ENCODE data around the gene AEBP2. TPM values are rescaled to one million over a fixed set of nuclear protein-coding genes. Genes with fewer than 3 reads are reported as not detected.
"Not testable (repeated sequence)": the region's sequence is repeated elsewhere in the genome, so short reads cannot be mapped to it uniquely, and the experiment has no call there.

The AEBP2 gene
- polyA plus RNA-seq, 4 donors: 49.8 to 63.3 (median 57.1) TPM

DNA sequence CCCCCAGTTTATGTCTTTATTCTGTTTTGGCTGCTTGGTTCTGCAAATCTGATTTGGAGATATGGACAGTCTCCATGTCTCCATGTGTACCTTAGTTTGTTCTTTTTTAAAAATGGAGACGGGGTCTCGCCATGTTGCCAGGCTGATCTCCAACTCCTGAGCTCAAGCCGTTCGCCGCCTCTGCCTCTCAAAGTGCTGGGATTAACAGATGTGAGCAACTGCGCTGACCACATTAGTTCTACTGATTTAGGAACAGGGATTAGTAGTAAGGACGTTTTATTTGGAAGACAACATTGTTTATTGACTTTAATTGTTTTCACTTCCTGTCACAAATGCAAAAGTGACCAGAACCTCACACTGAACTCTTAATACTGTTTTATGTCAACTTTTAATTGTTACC lies 14.7 kb downstream of the AEBP2 start:
- no peak for DNase-seq (ENCODE audit: low read depth in 4 of 4, low spot score in 2 of 4)

DNA sequence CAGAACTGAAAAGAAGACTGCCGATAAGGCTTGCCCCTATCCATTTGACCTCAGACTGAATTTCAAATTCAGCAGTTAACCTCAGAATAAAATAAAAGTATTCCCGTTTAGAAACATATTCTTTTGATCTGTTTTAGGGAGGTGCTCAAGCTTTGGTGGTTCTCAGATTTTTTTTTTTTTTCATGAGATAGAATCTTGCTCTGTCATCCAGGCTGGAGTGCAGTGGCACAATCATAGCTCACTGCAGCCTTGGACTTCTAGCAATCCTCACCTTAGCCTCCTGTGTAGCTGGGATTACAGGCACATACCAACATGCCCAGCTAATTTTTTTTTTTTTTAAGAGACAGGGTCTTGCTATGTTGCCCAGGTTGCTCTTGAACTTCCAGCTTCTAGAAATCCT lies 15.5 kb downstream of the AEBP2 start:
- no peak for DNase-seq (ENCODE audit: low read depth in 4 of 4, low spot score in 2 of 4)

DNA sequence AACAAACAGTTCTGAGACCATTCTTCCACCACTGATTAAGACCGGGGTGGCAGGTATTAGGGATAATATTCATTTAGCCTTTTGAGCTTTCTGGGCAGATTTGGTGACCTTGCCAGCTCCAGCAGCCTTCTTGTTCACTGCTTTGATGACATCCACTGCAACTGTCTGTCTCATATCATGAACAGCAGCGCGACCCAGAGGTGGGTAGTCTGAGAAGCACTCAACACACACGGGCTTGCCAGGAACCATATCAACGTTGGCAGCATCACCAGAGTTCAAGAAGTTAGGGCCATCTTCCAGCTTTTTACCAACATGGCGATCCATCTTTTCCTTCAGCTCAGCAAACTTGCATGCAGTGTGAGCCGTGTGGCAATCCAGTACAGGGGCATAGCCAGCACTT lies 16.9 kb downstream of the AEBP2 start:
- no peak for DNase-seq (ENCODE audit: low read depth in 4 of 4, low spot score in 2 of 4)

DNA sequence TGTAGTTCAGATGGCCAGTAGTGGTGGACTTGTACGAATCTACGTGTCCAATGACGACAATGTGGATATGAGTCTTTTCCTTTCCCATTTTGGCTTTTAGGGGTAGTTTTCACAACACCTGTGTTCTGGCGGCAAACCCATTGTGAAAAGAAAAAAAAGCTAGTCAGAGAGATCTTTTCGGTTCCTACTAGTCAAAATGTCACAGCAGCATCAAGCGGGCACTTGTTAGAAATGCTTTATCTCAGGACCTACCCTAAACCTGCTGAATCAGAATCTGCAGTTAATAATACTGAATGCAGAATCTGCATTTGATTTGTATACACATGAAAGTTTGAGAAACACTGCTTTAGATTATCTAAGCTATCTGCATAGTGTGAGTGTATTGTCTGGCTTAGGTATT lies 18.3 kb downstream of the AEBP2 start:
- DNase-seq (ENCODE audit: low read depth in 4 of 4, low spot score in 2 of 4): no peak

DNA sequence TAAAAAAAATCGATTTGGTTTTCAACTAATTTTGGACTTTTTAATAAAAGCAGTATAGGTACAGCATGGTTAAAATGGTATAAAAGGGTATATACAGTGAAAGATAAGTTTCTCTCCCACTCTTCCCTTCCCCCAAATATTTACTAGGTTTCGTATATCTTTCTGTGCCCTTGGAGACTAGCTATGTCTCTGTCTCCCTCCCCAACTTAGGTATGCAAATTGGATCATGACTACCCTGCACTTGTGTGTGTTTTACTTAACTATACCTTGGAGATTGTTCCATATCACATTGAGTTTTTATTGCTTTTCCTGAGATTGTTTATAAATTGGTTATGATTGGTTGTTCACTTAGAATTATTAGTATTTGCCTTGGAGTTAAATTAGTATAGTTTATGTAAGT lies 19.4 kb downstream of the AEBP2 start:
- DNase-seq (ENCODE audit: low read depth in 4 of 4, low spot score in 2 of 4): no peak

DNA sequence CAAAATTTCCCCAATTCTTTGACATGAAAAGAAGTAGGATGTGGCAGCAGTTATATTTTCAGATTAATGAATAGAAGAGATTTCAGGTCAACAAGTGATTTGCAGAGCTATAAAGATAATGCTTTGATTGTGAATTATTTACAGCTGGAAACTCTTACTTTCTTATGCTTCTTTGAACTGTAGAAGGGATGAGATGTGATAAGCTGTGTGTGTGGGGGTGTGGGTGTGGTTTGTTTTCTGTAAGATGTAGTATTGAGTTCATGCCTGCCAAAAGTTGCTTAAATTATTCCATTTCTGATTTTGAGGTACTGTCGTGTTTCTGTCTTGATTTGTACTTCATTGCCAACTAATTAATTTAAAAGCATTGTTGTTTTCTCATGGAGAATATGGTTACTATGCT lies 22.7 kb downstream of the AEBP2 start:
- peak in 2 of 4 donors; percentile 20 to 31 for DNase-seq (ENCODE audit: low read depth in 4 of 4, low spot score in 2 of 4)

DNA sequence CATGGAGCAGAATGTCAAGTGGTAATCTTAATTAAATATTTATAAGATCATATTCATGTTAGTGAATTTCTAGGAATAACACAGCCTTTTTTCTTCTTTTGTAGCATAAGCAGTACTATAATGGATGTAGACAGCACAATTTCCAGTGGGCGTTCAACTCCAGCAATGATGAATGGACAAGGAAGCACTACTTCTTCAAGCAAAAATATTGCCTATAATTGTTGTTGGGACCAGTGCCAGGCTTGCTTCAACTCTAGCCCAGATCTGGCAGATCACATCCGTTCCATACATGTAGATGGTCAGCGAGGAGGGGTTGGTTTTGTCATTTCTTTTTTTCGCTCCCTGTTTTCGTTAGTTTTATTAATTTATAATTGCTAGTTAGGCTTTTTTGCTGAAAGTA lies 23.1 kb downstream of the AEBP2 start:
- peak in 3 of 4 donors; percentile 24 to 40 (median 38) for DNase-seq (ENCODE audit: low read depth in 4 of 4, low spot score in 2 of 4)

DNA sequence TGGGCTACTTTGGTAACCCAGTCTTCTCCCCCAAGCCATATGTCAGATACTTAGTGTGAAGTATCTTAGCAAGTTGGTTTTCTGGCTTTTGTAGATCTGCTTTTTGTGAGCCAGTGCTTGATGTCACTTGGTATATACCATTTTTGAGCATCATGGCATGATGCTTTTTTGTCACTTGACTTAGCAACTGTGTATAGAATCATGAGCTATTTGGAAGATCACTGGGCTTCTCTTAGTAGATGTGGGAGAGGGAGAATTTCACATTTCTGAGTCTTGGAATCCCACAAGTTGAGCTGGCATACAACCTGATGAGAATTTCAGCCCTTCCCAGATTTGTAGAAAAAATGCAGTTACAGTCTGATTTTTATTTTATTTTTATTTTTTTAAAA lies 24.9 kb downstream of the AEBP2 start:
- no peak for DNase-seq (ENCODE audit: low read depth in 4 of 4, low spot score in 2 of 4)

DNA sequence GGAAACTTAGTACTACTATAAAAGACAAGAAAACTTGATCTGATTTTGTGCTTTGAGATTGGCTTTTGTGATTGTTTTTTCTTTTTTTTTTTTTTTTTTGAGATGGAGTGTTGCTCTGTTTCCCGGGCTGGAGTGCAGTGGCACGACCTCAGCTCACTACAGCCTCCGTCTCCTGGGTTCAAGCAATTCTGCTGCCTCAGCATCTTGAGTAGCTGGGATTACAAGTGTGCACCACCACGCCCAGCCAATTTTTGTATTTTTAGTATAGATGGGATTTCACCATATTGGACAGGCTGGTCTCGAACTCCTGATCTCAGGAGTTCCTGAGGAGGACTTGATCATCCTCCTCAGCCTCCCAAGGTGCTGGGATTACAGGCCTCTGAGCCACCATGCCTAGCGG lies 26.4 kb downstream of the AEBP2 start:
- no peak for DNase-seq (ENCODE audit: low read depth in 4 of 4, low spot score in 2 of 4)

DNA sequence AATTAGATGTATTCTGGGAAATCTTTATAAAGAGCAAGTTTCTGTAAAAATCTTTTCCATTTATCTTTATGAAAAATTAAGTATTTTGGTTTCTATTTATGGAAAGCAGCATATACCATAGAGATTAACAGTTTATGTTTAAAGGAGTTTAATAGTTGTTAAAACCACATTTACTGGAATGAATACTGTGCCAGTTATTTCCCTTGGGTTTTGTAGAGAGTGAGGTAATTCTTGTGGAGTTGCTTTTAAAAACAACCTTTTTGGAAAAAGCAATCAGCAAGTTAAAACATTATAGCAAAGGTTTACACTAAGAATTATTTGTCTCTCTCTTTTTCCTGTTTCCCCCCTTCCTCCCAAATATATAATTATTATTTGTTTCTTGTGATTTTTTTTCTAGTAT lies 34.9 kb downstream of the AEBP2 start:
- no peak for DNase-seq (ENCODE audit: low read depth in 4 of 4, low spot score in 2 of 4)

DNA sequence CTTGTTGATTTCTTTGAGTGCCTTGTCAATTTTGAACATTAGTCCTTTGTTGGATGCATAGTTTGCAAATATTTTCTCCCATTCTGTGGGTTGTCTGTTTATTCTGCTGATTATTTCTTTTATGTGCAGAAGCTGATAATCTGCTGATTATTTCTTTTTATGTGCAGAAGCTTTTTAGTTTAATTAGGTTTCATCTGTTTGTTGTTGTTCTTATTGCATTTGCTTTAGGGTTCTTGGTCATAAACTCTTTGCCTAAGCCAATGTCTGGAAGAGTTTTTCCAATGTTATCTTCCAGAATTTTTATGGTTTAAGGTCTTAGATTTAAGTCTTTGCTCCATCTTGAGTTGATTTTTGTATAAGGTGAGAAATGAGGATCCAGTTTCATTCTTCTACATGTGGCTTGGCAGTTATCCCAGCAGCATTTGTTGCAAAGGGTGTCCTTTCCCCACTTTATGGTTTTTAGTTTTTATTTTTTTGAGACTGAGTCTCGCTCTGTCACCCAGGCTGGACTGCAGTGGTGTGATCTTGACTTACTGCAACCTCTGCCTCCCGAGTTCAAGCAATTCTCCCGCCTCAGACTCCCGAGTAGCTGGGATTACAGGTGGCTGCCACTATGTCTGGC lies 36.7 kb downstream of the AEBP2 start:
- not testable (repeated sequence) for DNase-seq (ENCODE audit: low read depth in 4 of 4, low spot score in 2 of 4)

DNA sequence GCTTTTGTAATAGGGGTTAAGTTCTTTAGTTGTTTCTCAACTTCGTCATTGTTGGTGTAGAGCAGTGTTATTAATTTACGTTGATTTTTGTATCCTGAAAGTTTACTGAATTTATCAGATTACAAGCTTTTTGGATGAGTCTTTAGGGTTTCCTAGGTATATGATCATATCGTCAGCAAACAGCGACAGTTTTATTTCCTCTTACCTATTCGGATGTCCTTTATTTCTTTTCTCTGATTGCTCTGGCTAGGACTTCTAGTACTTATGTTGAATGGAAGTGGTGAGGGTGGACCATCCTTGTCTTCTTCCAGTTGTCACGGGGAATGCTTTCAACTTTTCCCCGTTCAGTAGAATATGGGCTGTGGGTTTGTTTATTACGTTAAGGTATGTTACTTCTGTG lies 37.8 kb downstream of the AEBP2 start:
- DNase-seq (ENCODE audit: low read depth in 4 of 4, low spot score in 2 of 4): no peak

DNA sequence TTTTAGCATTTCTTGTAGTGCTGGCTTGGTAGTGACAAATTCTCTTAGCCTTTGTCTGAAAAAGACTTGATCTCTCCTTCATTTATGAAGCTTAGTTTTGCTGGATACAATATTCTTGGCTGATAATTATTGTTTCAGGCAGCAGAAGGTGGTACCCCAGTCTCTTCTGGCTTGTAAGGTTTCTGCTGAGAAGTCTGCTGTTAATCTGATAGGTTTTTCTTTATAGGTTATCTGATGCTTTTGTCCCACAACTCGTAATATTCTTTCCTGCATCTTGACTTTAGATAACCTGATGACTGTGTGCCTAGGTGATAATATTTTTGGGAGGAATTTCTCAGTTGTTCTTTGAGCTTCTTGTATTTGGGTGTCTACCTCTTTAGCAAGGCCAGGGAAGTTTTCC lies 41.2 kb downstream of the AEBP2 start:
- DNase-seq (ENCODE audit: low read depth in 4 of 4, low spot score in 2 of 4): no peak

DNA sequence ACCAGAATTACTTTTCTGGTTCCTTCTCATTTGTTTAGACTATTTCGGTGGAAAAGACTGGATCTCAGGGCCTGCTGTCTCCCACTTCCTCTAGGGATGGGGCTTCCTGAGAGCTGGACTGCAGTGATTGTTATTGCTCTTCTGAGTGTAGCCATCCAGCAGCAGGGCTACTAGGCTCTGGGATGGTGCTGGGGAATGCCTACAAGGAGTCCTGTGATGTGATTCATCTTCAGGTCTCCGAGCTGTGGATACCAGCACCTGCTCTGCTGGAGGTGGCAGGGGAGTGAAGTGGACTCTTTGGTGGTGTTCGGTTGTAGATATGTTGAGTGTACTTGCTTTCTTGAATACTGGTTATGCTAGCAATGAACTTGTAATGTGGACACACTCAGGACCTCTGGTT lies 42.7 kb downstream of the AEBP2 start:
- no peak for DNase-seq (ENCODE audit: low read depth in 4 of 4, low spot score in 2 of 4)

DNA sequence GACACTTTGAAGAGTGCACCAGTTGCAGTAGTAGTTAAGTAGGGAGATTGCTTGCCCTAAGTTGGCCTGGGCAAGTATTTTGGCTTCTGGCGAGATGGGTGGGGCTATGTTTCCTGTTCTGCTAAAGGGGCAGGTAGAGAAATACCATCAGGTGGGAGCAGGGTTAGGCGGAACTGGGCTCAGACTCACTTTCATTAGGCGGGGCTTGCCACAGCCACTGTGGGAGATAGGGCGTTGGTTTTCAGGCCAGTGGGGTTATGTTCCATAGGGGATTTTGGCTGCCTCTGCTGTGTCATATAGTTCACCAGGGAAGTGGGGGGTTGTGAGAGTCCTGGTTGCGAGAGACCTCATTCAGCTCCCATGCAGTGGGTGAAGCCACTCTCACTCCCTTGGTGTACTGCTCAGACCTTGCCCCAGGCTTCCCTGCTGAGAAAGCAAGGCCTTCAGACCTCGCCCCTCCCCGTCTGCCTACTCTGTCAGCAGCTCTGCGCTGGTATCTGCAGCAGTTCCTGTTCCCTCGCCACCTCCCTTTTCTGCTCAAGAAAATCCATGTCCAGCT lies 43.3 kb downstream of the AEBP2 start:
- no peak for DNase-seq (ENCODE audit: low read depth in 4 of 4, low spot score in 2 of 4)

DNA sequence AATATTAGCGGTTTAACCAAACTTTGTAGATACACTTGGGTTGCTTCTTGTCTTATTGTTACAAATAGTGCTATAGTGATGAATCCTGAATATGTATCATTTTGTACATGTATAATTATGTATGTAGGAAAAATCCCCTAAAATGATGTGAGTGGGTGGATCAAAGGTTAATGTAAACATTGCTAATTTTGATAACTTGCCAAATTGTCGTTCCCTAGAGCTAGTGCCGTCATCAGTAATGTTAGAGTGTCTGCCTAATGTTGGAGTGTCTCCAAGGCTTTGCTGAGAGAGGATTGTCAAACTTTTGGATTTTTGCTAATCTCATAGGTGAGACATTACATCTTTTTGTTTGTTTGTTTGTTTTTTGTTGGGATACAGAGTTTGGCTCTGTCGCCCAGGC lies 44.4 kb downstream of the AEBP2 start:
- DNase-seq (ENCODE audit: low read depth in 4 of 4, low spot score in 2 of 4): no peak

DNA sequence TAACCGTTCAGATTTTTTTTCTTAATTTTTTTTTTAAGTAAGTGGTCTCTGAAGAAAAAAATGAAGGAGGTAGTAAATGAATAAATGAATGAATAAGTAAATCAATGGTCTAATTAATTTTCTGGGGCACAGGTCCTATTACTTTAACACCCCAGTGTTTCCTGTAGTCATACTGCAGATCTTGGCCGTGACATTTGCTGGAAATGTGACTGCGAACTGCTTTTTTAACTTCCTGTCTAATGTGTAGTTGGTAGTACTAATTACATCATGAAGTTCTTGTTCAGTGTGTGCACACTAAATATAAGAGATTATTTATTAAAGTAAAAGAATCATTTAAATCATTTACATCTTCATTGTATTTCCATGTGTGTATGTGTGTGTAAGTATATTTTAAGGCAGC lies 45.4 kb downstream of the AEBP2 start:
- no peak for DNase-seq (ENCODE audit: low read depth in 4 of 4, low spot score in 2 of 4)

DNA sequence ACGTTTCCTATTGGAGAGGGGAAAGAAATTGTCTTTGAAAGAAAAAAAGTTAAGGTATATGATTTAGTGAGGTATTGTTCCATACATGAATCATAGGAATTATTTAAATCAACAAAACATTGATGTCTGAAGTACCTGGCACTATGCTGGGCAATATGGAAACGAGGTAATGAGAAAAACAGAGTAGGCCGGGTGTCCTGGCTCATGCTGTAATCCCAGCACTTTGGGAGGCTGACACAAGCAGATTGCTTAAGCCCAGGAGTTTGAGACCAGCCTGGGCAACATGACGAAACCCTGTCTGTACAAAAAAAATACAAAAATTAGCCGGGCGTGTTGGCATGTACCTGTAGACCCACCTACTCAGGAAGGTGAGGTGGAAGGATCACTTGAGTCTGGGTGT lies 45.9 kb downstream of the AEBP2 start:
- no peak for DNase-seq (ENCODE audit: low read depth in 4 of 4, low spot score in 2 of 4)

DNA sequence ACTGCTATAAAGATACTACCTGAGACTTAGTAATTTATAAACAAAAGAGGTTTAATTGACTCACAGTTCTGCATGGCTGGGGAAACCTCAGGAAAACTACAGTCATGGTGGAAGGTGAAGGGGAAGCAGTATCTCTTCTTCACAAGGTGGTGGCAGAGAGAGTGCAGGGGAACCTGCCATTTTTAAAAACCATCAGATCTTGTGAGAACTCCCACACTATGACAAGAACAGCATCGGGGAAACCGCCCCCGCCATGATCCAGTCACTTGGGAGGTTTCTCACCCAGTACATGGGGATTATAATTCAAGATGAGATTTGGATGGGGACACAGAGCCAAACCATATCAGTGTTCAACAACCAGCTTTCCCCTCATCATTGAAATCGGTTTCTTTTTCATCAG lies 49.9 kb downstream of the AEBP2 start:
- DNase-seq (ENCODE audit: low read depth in 4 of 4, low spot score in 2 of 4): no peak

DNA sequence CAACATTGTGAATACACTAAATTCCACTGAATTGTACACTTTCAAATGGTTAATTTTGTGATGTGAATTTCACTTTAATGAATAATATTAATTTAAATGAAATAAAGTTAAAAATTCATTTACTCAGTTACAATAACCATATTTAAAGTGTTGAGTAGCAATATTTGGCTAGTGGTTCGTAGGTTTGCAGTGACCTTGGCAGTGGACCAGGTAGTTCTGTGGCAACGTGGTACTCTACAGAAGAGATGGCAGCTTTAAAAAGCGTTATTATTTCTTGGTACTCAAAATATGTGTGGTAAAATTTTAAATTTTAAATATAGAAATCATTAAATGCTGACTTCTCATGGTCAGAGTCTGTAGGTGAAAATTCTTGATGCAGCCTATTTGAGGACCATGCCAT lies 51.6 kb downstream of the AEBP2 start:
- DNase-seq (ENCODE audit: low read depth in 4 of 4, low spot score in 2 of 4): no peak

DNA sequence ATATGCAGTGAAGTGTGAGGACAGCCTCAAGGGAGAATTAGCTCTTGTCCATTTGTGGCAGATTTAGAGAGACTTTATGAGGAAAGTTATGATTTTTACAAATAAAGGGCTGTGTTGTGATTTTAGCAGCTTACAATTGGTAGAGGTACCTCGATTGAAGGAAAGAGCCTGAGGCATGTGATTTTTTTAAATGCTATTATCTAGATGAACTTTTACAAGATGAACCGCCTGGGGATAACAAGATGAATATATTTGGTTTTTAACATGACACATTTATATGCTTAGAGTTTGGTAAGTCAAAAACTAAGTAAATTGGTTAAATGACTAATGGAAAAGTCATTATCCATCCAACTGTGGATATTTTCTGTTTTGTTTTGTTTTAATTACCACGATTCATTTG lies 52.6 kb downstream of the AEBP2 start:
- DNase-seq (ENCODE audit: low read depth in 4 of 4, low spot score in 2 of 4): no peak

DNA sequence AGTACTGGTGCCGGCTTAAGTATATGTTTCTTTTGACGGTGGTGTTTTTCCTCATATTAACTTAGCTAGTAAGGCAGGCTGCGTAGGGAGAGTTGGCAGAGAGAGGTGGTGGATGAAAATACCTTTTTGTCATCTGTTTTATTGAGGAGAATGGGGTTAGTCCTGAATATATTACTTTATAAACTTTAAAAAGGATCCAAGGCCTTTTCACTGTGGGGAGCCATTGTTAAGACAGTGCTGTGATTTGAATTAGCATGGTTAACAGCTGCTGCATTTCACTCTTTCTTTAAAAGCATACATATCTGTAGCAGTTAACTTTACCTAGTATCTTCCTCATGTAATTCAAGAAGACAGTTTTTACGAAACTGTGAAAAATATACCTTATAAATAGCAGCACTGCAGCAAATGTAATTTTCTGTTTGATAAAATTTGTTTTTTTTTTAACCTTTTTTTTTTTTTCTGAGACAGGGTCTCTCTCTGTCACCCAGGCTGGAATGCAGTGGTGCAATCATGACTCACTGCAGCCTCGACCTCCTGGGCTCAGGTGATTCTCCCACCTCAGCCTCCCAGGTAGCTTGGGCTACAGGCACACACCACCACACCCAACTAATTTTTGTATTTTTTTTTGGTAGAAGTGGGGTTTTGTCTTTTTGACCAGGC lies 57.1 kb downstream of the AEBP2 start:
- no peak for DNase-seq (ENCODE audit: low read depth in 4 of 4, low spot score in 2 of 4)

DNA sequence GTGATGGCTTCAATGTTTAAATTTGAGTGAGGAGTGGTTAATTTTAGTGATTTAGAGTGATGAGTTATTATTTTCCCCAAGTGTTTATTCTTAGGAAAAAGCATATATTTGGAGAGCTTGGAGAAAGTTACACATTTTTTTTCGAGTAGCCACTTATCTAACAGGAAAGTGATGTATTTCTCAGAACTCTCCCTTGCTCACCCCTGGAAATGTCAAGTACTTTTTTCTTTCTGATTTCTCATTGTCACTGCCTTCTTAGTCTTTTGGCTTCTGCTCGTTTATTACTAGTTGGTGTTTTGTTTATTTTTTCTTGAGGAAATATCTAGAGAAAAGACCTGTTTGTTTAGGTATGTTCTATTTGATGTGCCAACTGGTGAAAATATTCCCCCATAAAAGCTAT lies 58.8 kb downstream of the AEBP2 start:
- no peak for DNase-seq (ENCODE audit: low read depth in 4 of 4, low spot score in 2 of 4)

All from left renal cortex interstitium (tissue), 4 donors.